ENCODE results near the gene ZDHHC14. TPM values are rescaled to one million over a fixed set of nuclear protein-coding genes. Genes with fewer than 3 reads are reported as not detected.

ZDHHC14 gene
- total RNA-seq, 1 donor from 2014 or later: 14.5 TPM

DNA sequence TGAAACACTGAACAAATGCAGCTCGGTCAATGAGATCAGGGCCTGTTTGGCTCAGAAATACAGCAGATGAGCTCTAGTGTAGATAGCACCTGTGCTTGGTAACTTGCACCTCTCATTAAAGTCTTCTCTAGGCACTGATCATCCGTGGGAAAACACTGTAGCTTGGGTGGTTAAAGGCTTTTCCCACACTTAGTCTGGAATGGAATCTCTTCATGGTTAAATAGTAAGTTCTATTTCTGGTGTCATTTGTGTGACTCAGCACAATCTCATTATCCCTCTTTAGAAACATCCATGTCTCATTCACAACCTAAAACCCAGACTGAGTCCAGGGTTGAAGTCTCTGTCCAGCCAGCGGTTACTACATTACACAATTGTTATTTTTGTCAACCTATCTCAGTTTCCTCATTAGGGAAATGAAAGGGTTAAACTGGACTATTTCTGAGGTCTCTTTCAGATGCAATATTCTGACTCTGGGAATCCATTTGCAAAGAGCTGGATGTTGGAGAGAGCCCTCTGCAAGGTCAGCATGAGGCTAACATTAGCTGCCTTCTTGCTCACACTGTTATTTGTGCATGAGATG, 125.0 kb downstream of the ZDHHC14 start:
- Histone ChIP-seq H3K9me3 (peaks cover 0 to 8% of the 10 kb centered on the region in 2 donors), H3K36me3 (no peaks in the 10 kb centered on the region), H3K4me3 (no peak overlapping the region), H3K27me3 (no peaks in the 10 kb centered on the region), H3K27ac (no peak overlapping the region), H3K4me1 (no peaks in the 10 kb centered on the region)
- intact Hi-C loops (cut with DNase I): no loop called here
- no peak for DNase-seq (ENCODE audit: low spot score in 2 of 2)
- TF ChIP-seq, protein P1, sequence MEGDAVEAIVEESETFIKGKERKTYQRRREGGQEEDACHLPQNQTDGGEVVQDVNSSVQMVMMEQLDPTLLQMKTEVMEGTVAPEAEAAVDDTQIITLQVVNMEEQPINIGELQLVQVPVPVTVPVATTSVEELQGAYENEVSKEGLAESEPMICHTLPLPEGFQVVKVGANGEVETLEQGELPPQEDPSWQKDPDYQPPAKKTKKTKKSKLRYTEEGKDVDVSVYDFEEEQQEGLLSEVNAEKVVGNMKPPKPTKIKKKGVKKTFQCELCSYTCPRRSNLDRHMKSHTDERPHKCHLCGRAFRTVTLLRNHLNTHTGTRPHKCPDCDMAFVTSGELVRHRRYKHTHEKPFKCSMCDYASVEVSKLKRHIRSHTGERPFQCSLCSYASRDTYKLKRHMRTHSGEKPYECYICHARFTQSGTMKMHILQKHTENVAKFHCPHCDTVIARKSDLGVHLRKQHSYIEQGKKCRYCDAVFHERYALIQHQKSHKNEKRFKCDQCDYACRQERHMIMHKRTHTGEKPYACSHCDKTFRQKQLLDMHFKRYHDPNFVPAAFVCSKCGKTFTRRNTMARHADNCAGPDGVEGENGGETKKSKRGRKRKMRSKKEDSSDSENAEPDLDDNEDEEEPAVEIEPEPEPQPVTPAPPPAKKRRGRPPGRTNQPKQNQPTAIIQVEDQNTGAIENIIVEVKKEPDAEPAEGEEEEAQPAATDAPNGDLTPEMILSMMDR (IDR thresholded peaks at IDR 0.05): no peak

DNA sequence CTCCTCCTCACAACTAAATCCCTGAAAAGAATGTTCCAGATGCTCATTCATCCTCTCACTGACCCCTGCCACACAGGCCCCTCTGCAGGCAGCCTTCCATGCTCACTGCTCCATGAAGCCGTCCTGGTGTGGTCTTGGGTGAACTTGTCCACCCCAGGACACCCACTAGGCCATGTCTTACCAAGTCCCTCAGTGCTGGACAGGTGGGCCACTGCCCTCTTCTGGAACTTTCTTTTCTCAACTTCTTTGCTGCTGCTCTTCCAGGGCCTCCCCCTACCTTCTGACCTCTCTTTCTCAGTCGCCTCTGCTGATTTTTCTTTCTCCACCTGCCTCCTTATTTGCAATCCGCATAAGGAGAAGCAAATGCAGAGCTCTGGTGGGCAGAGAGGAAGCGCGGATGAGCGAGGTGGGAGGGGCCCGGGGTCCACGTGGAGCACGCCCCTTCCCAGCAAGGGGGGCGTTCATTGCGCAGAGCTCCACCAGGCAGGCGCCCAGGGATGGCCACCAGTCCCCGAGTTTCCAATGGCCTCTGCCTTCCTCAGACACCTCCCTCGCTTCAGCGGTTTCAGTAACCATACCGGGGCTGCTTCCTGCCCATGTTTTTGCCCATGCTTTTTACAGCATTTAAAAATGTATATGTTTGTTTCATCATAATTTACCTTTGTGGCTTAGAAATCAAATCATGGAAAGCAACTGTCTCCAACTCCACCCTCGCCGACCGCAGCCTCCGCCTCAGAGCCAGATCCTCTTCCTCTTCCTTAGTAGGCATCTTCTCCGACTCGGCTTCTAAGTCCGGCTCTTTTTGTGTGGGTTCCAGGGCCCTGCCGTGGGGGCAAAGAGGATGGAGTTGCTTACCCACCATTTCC, 129.6 kb downstream of the ZDHHC14 start:
- Histone ChIP-seq H3K4me1 (no peaks in the 10 kb centered on the region), H3K27ac (no peak overlapping the region), H3K27me3 (no peaks in the 10 kb centered on the region), H3K4me3 (no peak overlapping the region), H3K36me3 (no peaks in the 10 kb centered on the region), H3K9me3 (peaks cover 0 to 7% of the 10 kb centered on the region in 2 donors)
- intact Hi-C loops (cut with DNase I): no loop called here
- no peak for DNase-seq (ENCODE audit: low spot score in 2 of 2)
- TF ChIP-seq, protein P1 (IDR thresholded peaks at IDR 0.05): no peak

DNA sequence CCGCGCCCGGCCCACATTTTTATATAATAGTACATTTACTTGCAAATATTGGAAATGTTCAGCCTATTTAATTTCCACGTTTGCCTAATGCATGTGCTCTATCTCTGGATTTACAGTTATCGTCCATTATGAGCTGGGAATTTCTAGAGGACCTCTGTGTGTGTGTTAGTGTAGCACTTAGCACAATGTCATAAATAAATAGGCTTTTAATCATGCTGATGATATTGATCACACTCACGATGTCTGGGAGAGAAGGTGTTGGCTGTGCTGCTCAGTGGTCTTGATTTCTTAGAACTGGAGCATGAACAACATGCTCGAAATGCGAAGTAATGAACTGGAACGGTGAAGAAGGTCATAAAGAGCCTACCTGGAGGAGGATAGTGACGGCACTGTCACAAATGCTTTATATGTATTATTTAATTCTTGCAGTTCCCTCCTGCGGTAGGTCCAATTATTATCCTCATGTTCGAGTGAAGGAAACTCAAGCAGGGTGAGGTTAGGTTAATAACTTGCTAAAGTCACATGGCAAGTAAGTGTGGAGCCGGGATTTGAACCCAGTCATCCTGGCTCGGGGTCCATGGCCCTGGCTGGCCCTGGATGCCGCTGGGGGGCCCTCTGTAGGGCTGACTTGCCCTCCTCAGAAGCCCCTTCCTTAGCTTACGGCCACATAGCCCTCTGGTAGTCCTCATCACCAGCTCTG, 130.8 kb downstream of the ZDHHC14 start:
- no peak overlapping the region for H3K27ac ChIP-seq
- intact Hi-C loops (cut with DNase I): no loop called here
- DNase-seq (ENCODE audit: low spot score in 2 of 2): no peak
- TF ChIP-seq, protein P1 (IDR thresholded peaks at IDR 0.05): no peak
- no peak overlapping the region for H3K4me3 ChIP-seq
- H3K9me3 ChIP-seq: no peaks in the 10 kb centered on the region
- H3K36me3 ChIP-seq: no peaks in the 10 kb centered on the region
- no peaks in the 10 kb centered on the region for H3K27me3 ChIP-seq
- H3K4me1 ChIP-seq: no peaks in the 10 kb centered on the region

DNA sequence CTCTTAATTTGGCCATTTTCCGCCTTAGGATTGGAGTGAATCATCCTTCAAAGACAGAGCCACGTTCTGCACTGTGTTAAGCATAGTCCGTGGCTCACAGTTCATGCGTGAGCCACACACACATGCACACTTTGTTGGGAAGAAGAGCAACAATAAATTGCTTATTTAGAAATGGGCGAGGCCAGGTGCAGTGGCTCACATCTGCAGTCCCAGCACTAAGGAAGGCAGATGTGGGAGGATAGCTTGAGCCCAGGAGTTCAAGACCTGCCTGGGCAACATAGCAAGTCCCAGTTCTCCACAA, 131.3 kb downstream of the ZDHHC14 start:
- no peaks in the 10 kb centered on the region for H3K36me3 ChIP-seq
- TF ChIP-seq, protein P1 (IDR thresholded peaks at IDR 0.05): no peak
- H3K27me3 ChIP-seq: no peaks in the 10 kb centered on the region
- H3K4me1 ChIP-seq: no peaks in the 10 kb centered on the region
- H3K4me3 ChIP-seq: no peak overlapping the region
- no peak overlapping the region for H3K27ac ChIP-seq
- intact Hi-C loops (cut with DNase I): no loop called here
- no peak for DNase-seq (ENCODE audit: low spot score in 2 of 2)
- H3K9me3 ChIP-seq: no peaks in the 10 kb centered on the region

DNA sequence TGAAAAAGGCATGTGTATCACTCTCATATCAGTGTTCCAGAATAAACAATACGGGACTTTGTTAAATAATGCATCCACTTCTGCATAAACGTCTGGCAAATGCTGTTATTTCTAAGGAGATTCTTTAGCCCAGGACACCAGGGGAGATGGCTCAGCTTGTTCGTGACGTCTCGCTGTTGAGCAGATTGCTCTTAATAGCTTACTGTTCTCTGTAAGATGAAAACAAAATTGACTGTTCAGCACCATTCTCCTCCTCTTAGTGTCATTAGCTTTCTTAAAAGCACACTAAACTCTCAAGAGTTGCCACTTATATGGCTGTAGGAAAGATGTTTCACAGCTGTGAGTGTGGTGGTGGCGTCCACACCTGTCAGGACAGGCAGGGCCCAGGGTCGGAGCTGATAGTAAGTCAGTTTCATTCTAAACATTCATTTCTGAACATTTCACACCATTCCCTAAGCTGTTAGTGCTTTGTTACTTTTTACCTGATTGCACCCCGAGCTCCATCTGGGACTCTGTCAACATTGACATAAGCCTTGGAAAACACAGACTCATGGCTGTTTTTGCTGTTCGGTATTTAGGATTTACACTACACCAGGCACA, 132.1 kb downstream of the ZDHHC14 start:
- H3K4me3 ChIP-seq: no peak overlapping the region
- intact Hi-C loops (cut with DNase I): no loop called here
- no peak for DNase-seq (ENCODE audit: low spot score in 2 of 2)
- H3K27me3 ChIP-seq: no peaks in the 10 kb centered on the region
- H3K4me1 ChIP-seq: no peaks in the 10 kb centered on the region
- no peaks in the 10 kb centered on the region for H3K36me3 ChIP-seq
- H3K27ac ChIP-seq: no peak overlapping the region
- no peaks in the 10 kb centered on the region for H3K9me3 ChIP-seq
- TF ChIP-seq, protein P1 (IDR thresholded peaks at IDR 0.05): no peak

Measured in ascending aorta (tissue), 2 donors.